Endothelial cell of hepatic sinusoid (primary cell): ENCODE data around the gene B4GALT6.

Source experiments
- in situ Hi-C: cut with HindIII; loops from 2 replicates; pipeline ENCODE4 v1.10.0; 2017; ENCODE audit warnings: low sequenced_read_pairs

Gene B4GALT6

GRCh38 chr18:31695989-31696388 is 11.6 kb upstream of the B4GALT6 start:
- in situ Hi-C loops = no loop called here

DNA sequence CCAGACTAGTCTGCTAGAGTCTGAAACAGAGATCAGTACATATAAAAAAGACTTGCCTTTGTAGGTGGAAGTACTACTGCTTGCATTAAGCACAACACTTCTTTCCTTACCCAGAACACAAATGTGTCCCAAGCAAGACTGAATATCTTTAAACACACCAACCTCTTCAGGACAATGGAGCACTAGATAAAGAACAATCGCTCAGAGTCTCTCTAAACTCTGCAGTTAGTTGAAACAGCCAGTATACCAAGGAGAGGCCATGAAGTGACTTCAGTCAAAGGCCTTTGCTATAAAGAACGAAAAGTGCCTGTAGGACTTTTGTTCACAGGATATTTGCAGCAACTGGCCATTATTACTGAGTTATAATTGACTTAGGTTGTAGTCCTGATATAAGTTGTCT is 9.9 kb upstream of the B4GALT6 start:
- in situ Hi-C loops = no loop called here

- in situ Hi-C loops = no loop called here
These were observed 4.2 kb upstream of the B4GALT6 start for GRCh38 chr18:31688606-31689005.

- in situ Hi-C loops = no loop called here
These were observed 2.9 kb upstream of the B4GALT6 start for GRCh38 chr18:31686986-31687928.

DNA sequence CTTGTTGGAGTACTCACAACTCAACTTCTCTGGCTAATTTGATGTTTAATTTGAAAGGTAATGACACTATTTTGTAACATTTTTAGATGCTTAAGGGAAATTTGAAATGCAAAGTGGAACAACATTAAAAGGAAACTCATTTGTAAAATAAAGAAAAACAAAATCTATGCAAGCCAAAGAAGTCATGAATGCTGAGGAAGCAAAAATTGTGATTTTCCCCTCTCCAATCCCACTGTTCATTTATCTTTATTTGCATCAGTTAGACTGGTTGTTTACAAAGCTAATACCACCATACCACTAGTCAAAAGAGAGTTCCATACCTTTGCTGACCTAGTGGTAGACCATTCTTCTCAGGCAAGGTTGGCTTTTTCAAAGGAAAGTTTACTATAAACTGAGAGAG is 2.2 kb upstream of the B4GALT6 start:
- in situ Hi-C loops = no loop called here

- in situ Hi-C loops = no loop called here
These were observed 1.0 kb upstream of the B4GALT6 start for GRCh38 chr18:31685097-31686082.

DNA sequence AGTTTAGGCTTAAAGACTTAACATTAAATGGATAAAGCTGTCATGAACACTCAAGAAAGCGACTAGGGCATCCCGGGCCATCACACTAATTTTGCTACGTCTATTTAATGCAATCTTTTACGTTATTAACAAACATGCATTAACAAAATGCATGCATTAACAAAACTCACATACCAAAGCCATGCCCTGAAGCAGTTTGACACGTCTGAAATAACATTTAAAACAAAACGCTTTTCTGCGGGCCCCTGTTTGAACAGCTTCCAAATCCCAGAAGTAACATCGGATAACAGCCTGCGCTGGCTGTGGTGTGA is 458 bp downstream of the B4GALT6 start:
- in situ Hi-C loops = no loop called here

- in situ Hi-C loops = no loop called here
These were observed 1.3 kb downstream of the B4GALT6 start for GRCh38 chr18:31683106-31683505.

DNA sequence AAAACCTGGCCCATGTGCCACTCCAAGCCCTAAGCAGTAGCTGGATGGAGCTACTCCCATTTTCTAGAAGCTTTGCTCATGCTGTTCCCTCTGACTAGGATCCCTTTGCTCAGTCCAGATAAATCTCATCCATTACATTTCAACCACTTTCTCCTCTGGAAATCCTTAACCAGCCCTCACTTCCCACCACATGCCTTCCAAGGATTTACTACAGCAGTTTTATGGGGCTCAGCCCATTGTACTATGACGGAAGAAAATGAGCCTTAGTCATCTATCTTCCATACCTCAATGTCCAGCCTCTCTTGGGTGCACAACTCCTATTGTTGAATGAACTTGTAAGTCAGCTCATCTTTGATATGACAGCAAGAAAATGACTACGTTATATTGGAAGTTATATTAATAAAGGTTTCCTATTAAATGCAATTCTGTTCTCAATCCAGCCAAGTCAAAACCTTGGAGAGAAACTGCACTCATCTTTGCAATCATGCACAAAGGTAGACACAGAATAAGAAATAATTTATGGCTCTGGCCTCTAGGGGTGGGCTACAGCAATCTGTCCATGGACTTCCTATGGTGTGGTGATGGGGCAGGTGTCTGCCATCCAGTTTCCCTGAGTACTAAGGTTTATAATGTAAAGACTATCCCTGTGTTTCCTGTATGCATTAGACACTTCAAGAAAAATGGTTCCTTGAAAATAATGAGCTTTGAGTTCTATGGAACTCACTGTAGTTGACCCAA is 3.4 kb downstream of the B4GALT6 start:
- in situ Hi-C loops = no loop called here

- in situ Hi-C loops = no loop called here
These were observed 4.0 kb downstream of the B4GALT6 start for GRCh38 chr18:31680433-31680811.

DNA sequence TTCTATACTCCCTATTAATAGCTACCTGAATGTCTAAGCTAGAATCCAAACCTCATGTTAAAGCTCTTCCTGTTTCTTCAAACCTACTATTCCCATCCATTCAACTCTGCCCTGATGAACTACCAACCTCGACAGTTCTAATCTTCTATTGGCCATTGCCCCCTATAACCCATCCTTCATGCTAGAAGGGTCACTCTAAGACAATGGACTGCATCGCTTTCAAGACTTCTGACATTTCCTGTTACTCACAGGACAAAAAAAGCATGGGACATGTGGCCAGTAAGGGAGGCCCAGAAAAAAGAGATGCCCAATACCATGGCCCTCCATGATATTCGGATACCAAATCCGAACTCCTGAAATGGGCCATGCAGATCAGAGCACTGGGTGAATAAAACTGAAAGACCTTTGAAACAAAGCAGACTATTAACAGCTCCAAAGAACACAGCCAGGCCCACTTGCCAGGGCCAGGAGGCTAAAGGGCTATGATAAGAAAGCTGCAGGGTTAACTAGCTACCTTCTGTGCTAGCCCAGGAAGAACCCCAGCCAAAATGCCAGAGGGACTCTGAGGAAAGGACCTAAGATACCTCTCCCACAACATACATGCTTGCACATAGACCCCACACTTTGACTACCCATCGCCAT is 4.5 kb downstream of the B4GALT6 start:
- in situ Hi-C loops = no loop called here

DNA sequence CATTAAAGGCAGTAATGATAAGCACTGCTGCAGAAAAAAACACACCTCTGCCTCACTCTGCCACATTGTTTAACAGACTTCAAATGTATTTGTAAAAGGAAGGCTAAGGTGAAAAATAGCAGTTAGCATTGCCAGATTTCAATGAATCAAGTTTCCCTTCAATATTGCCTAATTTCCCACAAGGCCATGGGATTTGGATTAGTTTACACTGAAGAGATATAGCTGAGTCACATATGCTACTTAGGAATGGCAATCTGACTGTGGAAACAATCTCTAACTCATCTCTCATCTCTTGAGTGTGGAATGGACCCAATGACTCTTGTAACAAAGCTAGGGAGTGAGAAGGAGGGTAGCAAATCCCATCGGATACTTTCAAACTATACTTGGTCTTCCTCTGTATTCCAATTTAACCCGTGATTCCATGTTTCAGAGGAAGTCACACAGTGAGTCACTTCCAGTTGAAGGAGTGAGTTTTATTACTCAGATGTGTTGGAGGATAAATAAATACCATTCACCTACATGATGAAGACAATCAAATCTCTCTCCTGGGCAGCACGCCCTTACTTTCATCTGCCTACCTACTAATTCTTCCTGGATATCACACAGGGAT is 5.1 kb downstream of the B4GALT6 start:
- in situ Hi-C loops = no loop called here

DNA sequence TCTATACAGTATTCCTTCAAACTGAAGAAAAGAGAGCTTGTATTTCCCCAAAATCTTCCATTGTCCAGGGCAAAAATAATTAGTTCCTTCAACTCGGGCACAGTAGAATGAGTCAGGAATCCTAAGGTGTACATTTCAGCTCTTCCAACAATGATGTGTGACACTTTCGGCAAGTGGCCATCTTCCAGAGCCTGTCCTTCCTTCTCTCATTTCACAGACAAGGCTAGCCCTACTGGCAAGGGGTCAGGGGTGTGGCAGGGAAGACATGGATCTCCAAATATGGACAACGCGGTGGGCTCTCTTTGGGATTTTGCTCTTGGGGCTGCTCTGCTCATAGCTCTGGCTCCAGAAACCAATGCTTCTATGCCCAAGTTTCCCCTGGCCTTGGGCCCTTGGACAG is 6.0 kb downstream of the B4GALT6 start:
- in situ Hi-C loops = no loop called here

DNA sequence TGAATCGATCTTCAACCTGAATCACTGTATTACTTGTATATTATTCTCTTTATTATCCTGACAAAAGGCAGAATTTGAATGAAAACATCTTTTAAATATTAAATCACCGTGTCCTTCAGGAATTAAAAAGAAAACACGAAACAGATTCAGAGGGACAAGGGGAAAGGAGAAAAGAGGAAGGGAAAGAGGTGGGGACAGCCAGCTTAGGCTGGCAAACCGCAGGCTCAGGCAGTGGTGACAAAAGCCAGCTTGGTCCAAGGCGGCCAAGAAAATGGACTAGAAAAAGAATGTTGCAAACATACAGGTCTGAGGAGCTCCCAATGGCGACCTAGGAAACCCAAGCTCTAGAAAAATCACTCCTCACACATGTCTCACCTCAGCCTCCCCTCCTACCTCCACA is 6.8 kb downstream of the B4GALT6 start:
- in situ Hi-C loops = no loop called here

- in situ Hi-C loops = no loop called here
These were observed 9.0 kb downstream of the B4GALT6 start for GRCh38 chr18:31675404-31675803.

GRCh38 chr18:31672628-31673135 is 11.7 kb downstream of the B4GALT6 start:
- in situ Hi-C loops = no loop called here

DNA sequence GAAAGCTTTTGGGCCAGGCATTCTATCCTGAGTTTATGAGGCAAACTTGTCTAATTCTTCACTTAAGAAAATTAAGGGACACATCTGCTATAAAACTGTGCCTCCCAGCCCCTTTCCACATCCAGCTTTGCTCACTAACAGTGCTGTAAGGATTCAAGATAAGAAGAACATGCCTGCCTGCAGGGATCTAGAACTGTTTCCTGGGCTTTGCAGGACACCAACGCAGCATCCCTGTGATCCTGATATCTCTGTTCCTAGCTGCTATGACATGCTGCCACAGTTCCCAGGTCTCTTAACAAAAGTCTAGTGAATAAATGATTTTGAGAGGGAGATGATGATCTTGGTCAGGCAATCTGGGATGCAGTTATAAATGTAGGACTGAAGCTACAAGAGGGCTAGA is 12.4 kb downstream of the B4GALT6 start:
- in situ Hi-C loops = no loop called here

DNA sequence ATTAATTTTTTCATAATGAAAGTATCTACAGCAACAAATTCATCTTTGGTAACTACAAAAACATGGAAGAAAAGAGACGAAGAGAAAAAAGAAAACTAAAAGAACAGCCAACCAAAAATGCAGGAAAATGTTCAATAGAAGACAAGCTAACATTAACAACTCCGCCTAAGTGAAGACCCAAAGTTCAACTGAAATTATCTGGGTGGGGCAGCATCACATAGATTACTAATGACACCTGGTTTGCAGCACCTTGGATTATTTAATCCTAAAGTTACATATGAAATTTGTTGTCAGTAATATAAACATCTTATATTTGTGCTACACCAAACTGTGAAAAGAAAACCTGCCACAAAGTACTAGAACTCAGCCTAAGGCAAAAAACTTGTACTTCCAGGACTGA is 14.8 kb downstream of the B4GALT6 start:
- in situ Hi-C loops = no loop called here

DNA sequence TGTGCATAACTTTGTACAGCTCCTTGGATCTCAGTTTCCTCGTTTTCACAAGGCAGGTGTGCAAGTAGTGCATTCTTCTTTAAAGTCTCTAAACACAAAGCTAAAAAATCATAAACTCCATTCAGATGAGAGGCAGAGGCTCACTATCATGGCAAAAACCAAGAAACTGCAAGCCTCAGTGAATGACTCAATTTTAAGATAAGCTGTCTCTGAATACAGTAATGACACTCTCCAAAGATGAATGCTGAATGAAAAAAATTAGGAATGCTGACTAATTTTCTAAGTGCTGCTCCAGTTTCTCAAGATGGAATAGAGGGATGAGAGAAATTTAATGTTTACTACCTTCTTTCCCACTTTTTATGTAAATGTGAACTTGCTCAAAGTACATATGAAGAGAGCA is 17.2 kb downstream of the B4GALT6 start:
- in situ Hi-C loops = no loop called here

DNA sequence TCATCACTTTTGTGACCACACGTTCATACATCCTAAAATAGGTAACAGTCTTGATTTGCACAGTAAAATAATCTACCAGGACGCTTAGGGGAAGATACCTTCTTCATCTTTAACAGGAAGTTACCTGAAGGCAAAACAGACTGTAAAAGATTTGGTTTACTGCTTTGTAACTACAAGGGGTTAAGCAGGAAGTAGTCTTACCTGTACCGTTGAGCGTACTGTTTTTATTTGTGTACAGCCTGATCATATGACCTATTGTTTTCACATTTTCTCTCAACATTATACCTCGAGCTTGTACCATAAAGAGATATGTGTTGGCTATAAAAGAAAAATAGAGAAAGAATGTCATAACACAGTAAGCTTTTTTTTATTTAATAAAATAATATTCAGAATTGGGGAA is 18.3 kb downstream of the B4GALT6 start:
- in situ Hi-C loops = no loop called here
